AG04449 (cell line): ENCODE measurements around the gene ADM.

ENCODE experiments used
- CTCF ChIA-PET: fragments of 350-600 bp; formaldehyde crosslinking; extraction: SDS; loops from one replicate; lab custom pipeline; 2021; ENCODE audit warnings: antibody characterized with exemption; lab: Yijun Ruan, JAX
- POLR2A ChIA-PET: fragments of 400-600, 350-600 bp; formaldehyde crosslinking; extraction: SDS; loops from one replicate; lab custom pipeline; 2020; ENCODE audit warnings: antibody characterized with exemption, inconsistent platforms; lab: Yijun Ruan, JAX
- DNase-seq: peaks from one replicate; pipeline ENCODE4 v3.0.0-alpha.2; 2010; ENCODE audit warnings: low read depth, low spot score
- H3K4me3 ChIP-seq: 2 replicates; pipeline ENCODE4 v1.5.1; 2011; ENCODE audit warnings: low read depth, mild to moderate bottlenecking, control low read depth, low read length
- CTCF ChIP-seq: IDR thresholded peaks from one replicate; pipeline ENCODE4 v1.5.1; 2011; ENCODE audit warnings: mild to moderate bottlenecking, moderate library complexity, low read length, control low read depth, inconsistent platforms; ENCODE audit not compliant: insufficient read depth; ENCODE audit errors: missing control alignments

ADM gene

GRCh38 chr11:10311802-10312201, 6.9 kb downstream of the ADM start:
- no peak for DNase-seq
- H3K4me3 ChIP-seq = no peak overlapping the region
- ChIA-PET CTCF (interaction anchor here (1.4 to 5.2 kb wide), 3 partner anchors 56 to 425 kb away, joined by 3 to 38 read pairs (median 7); no protein-coding TSS in a partner anchor), POLR2A (no interaction called here)
- TF ChIP-seq CTCF = no peak

- H3K4me3 ChIP-seq = no peak overlapping the region
- TF ChIP-seq CTCF = no peak
- ChIA-PET CTCF (interaction anchor here (1.2 to 1.7 kb wide), 2 partner anchors 10 to 52 kb away, joined by 3 to 9 read pairs; no protein-coding TSS in a partner anchor), POLR2A (interaction anchor here (1.0 to 1.3 kb wide), 2 partner anchors 8 to 9 kb away, joined by 4 to 5 read pairs; partner anchors contain the start of gene ADM)
- DNase-seq = no peak
Observed at GRCh38 chr11:10314199-10315072, 9.6 kb downstream of the ADM start.

- POLR2A ChIA-PET = interaction anchor here (1.0 to 1.3 kb wide), 2 partner anchors 9 to 10 kb away, joined by 4 to 5 read pairs; partner anchors contain the start of gene ADM
- DNase-seq = no peak
- no peak overlapping the region for H3K4me3 ChIP-seq
- no peak for TF ChIP-seq CTCF
- CTCF ChIA-PET = interaction anchor here (1.2 to 1.7 kb wide), 3 partner anchors 9 to 51 kb away, joined by 3 to 9 read pairs (median 3); no protein-coding TSS in a partner anchor
Observed at GRCh38 chr11:10315083-10315482, 10.2 kb downstream of the ADM start.

GRCh38 chr11:10317151-10317755, 12.4 kb downstream of the ADM start:
- ChIA-PET CTCF (interaction anchor here (1.1 to 1.4 kb wide), 2 partner anchors 13 to 136 kb away, joined by 3 read pairs; no protein-coding TSS in a partner anchor), POLR2A (interaction anchor here (1.4 kb wide), 1 partner anchor 8 kb away, joined by 5 read pairs; no protein-coding TSS in a partner anchor)
- no peak overlapping the region for H3K4me3 ChIP-seq
- no peak for TF ChIP-seq CTCF
- no peak for DNase-seq

- no peak for TF ChIP-seq CTCF
- CTCF ChIA-PET = interaction anchor here (1.0 to 1.4 kb wide), 4 partner anchors 10 to 136 kb away, joined by 3 to 6 read pairs (median 3); no protein-coding TSS in a partner anchor
- no peak for DNase-seq
- POLR2A ChIA-PET = interaction anchor here (1.4 kb wide), 1 partner anchor 9 kb away, joined by 5 read pairs; no protein-coding TSS in a partner anchor
- no peak overlapping the region for H3K4me3 ChIP-seq
Observed at GRCh38 chr11:10317776-10318526, 13.1 kb downstream of the ADM start.
